Smooth muscle cell (in vitro differentiated cells): ENCODE results near the gene ETS1. TPM values are rescaled to one million over a fixed set of nuclear protein-coding genes. Genes with fewer than 3 reads are reported as not detected.

Experiments
- DNase-seq: peaks from one replicate; lab custom pipeline; 2025; ENCODE audit not compliant: unreplicated experiment; lab: John Stamatoyannopoulos, UW
- H2AFZ ChIP-seq: fragments of 200-600 bp; sonication (generic); 2 replicates; pipeline ENCODE4 v1.6.0; 2016; ENCODE audit warnings: antibody characterized with exemption, low read depth, mild to moderate bottlenecking
- H3F3A ChIP-seq: fragments of 200-600 bp; sonication (generic); 2 replicates; pipeline ENCODE4 v1.6.0; 2017; ENCODE audit warnings: antibody characterized with exemption, low read depth
- H3K27ac ChIP-seq: fragments of 200-600 bp; sonication (generic); 2 replicates; pipeline ENCODE4 v1.5.1; 2016; ENCODE audit warnings: low read depth, mild to moderate bottlenecking
- H3K27me3 ChIP-seq: fragments of 200-600 bp; sonication (generic); 2 replicates; pipeline ENCODE4 v1.6.1; 2016; ENCODE audit warnings: low read depth, mild to moderate bottlenecking
- H3K36me3 ChIP-seq: fragments of 200-600 bp; sonication (generic); 2 replicates; pipeline ENCODE4 v1.5.1; 2016; ENCODE audit warnings: low read depth
- H3K4me1 ChIP-seq: fragments of 200-600 bp; sonication (generic); 2 replicates; pipeline ENCODE4 v1.5.1; 2016; ENCODE audit warnings: low read depth
- H3K4me2 ChIP-seq: fragments of 200-600 bp; sonication (generic); 2 replicates; pipeline ENCODE4 v1.6.0; 2016; ENCODE audit warnings: mild to moderate bottlenecking
- H3K4me3 ChIP-seq: fragments of 200-600 bp; sonication (generic); 2 replicates; pipeline ENCODE4 v1.5.1; 2016; ENCODE audit warnings: mild to moderate bottlenecking
- H3K79me2 ChIP-seq: fragments of 200-600 bp; sonication (generic); 2 replicates; pipeline ENCODE4 v1.6.0; 2016; ENCODE audit warnings: low read depth, mild to moderate bottlenecking
- H3K9ac ChIP-seq: fragments of 200-600 bp; sonication (generic); 2 replicates; pipeline ENCODE4 v1.6.0; 2016; ENCODE audit warnings: low read depth
- H3K9me3 ChIP-seq: fragments of 200-600 bp; sonication (generic); replicated peaks from 2 replicates; pipeline ENCODE4 v1.5.1; 2016; ENCODE audit warnings: low read depth
- H4K20me1 ChIP-seq: fragments of 200-600 bp; sonication (generic); 2 replicates; pipeline ENCODE4 v1.6.0; 2016; ENCODE audit warnings: low read depth
- CTCF ChIP-seq: fragments of 200-600 bp; sonication (generic); IDR thresholded peaks from 2 replicates; pipeline ENCODE4 v1.5.1; 2017; ENCODE audit warnings: borderline replicate concordance, mild to moderate bottlenecking, antibody characterized with exemption; ENCODE audit not compliant: insufficient read depth, poor library complexity, severe bottlenecking
- WGBS: methylation state at CpG from one replicate; pipeline ENCODE4 v1.1.7; 2016; ENCODE audit warnings: low lambda C conversion rate; 5-methylcytosine and 5-hydroxymethylcytosine counted together
- polyA plus RNA-seq: library from polyadenylated mRNA; unstranded; fragments of >200 nt; fragmentation: Nextera tagmentation; extraction: Ambion mirVana; gene quantifications from 2 replicates; pipeline ENCODE4 v1.2.1, GENCODE V29; 2016
- total RNA-seq: library from RNA; depleted of rRNA; stranded (reverse); fragments of >200 nt; gene quantifications from 2 replicates; pipeline ENCODE4 v1.2.3, GENCODE V29; 2014

Gene ETS1
- total and polyA plus RNA-seq, 2 experiments from 2014 or later, result 4.1 to 22.8 TPM

- H3K27ac ChIP-seq, result no peak overlapping the region
- no peak for TF ChIP-seq CTCF
- H2AFZ ChIP-seq, result no peak overlapping the region
- no peaks in the 10 kb centered on the region for H3K36me3 ChIP-seq
- H3K4me3 ChIP-seq, result no peak overlapping the region
- H3K79me2 ChIP-seq, result no peaks in the 10 kb centered on the region
- H3K4me2 ChIP-seq, result no peak overlapping the region
- no peak overlapping the region for H3K9ac ChIP-seq
- H3K27me3 ChIP-seq, result no peaks in the 10 kb centered on the region
- no peaks in the 10 kb centered on the region for H3K9me3 ChIP-seq
- no peaks in the 10 kb centered on the region for H4K20me1 ChIP-seq
- H3K4me1 ChIP-seq, result no peaks in the 10 kb centered on the region
- no peak for DNase-seq
- no peaks in the 10 kb centered on the region for H3F3A ChIP-seq
- 30% methylated on average over 5 of the region's 5 CpGs for WGBS
These were observed 21.5 kb downstream of the ETS1 start for GRCh38 chr11:128565881-128566280.

- 99% methylated on average over 3 of the region's 3 CpGs for WGBS
- H3K9ac ChIP-seq, result no peak overlapping the region
These were observed 22.6 kb downstream of the ETS1 start for GRCh38 chr11:128564642-128565245.

GRCh38 chr11:128563942-128564641, 23.3 kb downstream of the ETS1 start:
- DNase-seq, result no peak
- H3K4me1 ChIP-seq, result no peaks in the 10 kb centered on the region
- 90% methylated on average over 11 of the region's 11 CpGs for WGBS
- H3K79me2 ChIP-seq, result no peaks in the 10 kb centered on the region
- H3K9ac ChIP-seq, result no peak overlapping the region
- H4K20me1 ChIP-seq, result no peaks in the 10 kb centered on the region
- H3K36me3 ChIP-seq, result no peaks in the 10 kb centered on the region
- H3K9me3 ChIP-seq, result no peaks in the 10 kb centered on the region
- no peak overlapping the region for H3K4me2 ChIP-seq
- no peaks in the 10 kb centered on the region for H3F3A ChIP-seq
- H3K27me3 ChIP-seq, result no peaks in the 10 kb centered on the region
- H2AFZ ChIP-seq, result no peak overlapping the region
- H3K27ac ChIP-seq, result no peak overlapping the region
- no peak for TF ChIP-seq CTCF
- no peak overlapping the region for H3K4me3 ChIP-seq

More at GRCh38 chr11:128564642-128565245, 22.6 kb downstream of the ETS1 start:
- H3K27me3 ChIP-seq, result no peaks in the 10 kb centered on the region
- H3K27ac ChIP-seq, result no peak overlapping the region
- TF ChIP-seq CTCF, result no peak
- no peak overlapping the region for H3K4me3 ChIP-seq
- H3K36me3 ChIP-seq, result no peaks in the 10 kb centered on the region
- H2AFZ ChIP-seq, result no peak overlapping the region
- DNase-seq, result no peak
- H3K4me1 ChIP-seq, result no peaks in the 10 kb centered on the region
- no peaks in the 10 kb centered on the region for H4K20me1 ChIP-seq
- no peaks in the 10 kb centered on the region for H3K79me2 ChIP-seq
- no peaks in the 10 kb centered on the region for H3K9me3 ChIP-seq
- H3F3A ChIP-seq, result no peaks in the 10 kb centered on the region
- no peak overlapping the region for H3K4me2 ChIP-seq
